A549 (cell line): Measurements from ENCODE around the gene DCK. TPM values are rescaled to one million over a fixed set of nuclear protein-coding genes. Genes with fewer than 3 reads are reported as not detected.

Source experiments
- ATAC-seq, 2 experiments: fragments of 200-7000 bp in 1 of 2; fragments of >200 bp in 1 of 2; cut with Nextera tagmentation in 1 of 2; cut with Tn5 transposase in 1 of 2; 3 replicates each; pipeline versions ENCODE4 v1.8.0 to v1.9.1; 2018 to 2020; ENCODE audit warnings: mild to moderate bottlenecking in 1 of 2, moderate library complexity in 1 of 2
- CTCF ChIA-PET: fragments of 300-600 bp; sonication (Branson Sonifier 250); formaldehyde crosslinking; extraction: SDS; loops from one replicate; lab custom pipeline; 2021; ENCODE audit warnings: antibody characterized with exemption, inconsistent platforms; lab: Yijun Ruan, JAX
- POLR2A ChIA-PET: fragments of 350-600 bp; formaldehyde crosslinking; extraction: SDS; loops from one replicate; lab custom pipeline; 2021; ENCODE audit warnings: antibody characterized with exemption, inconsistent platforms; lab: Yijun Ruan, JAX
- DNase-seq, 2 experiments: peaks; one replicate each; pipeline versions ENCODE4 v3.0.0 to v3.0.0-alpha.2; 2011 to 2016; ENCODE audit warnings: low read depth in 1 of 2, low spot score in 1 of 2
- FAIRE-seq: peaks from 2 replicates; lab custom pipeline; 2011; peaks lifted over from hg19 to GRCh38; lab: Jason Lieb, UNC
- H3K27ac ChIP-seq, 2 experiments: fragments of >200 bp; sonication (Bioruptor Twin); formaldehyde crosslinking; 3 replicates each; pipeline ENCODE4 v1.5.1; 2016 to 2017
- H3K4me1 ChIP-seq: fragments of >200 bp; sonication (Bioruptor Twin); formaldehyde crosslinking; 3 replicates; pipeline ENCODE4 v1.6.1; 2016
- H3K4me2 ChIP-seq: fragments of >200 bp; sonication (Bioruptor Twin); formaldehyde crosslinking; 3 replicates; pipeline ENCODE4 v1.6.1; 2016
- H3K4me3 ChIP-seq: fragments of >200 bp; sonication (Bioruptor Twin); formaldehyde crosslinking; 3 replicates; pipeline ENCODE4 v1.5.1; 2016
- H3K9me3 ChIP-seq: fragments of >200 bp; sonication (Bioruptor Twin); formaldehyde crosslinking; 3 replicates; pipeline ENCODE4 v1.6.1; 2016
- ATOH8 ChIP-seq: fragments of 250-450 bp; sonication (Bioruptor Pico); IDR thresholded peaks from 2 replicates; pipeline ENCODE4 v1.5.0; 2020; ENCODE audit warnings: low read depth, mild to moderate bottlenecking, moderate library complexity
- CBX8 ChIP-seq: fragments of 200-600 bp; sonication (generic); IDR thresholded peaks from 2 replicates; pipeline ENCODE4 v1.6.1; 2016
- CEBPB ChIP-seq, 2 experiments: fragments of >200 bp in 1 of 2; sonication (Bioruptor Twin) in 1 of 2; formaldehyde crosslinking in 1 of 2; IDR thresholded peaks; 2 replicates each; pipeline ENCODE4 v1.6.1; 2012 to 2016
- CHD2 ChIP-seq: fragments of 150-350 bp; IDR thresholded peaks from 2 replicates; pipeline ENCODE4 v1.6.1; 2014; ENCODE audit warnings: low read length; ENCODE audit not compliant: partially characterized antibody
- EHMT2 ChIP-seq: fragments of 200-600 bp; sonication (generic); IDR thresholded peaks from 2 replicates; pipeline ENCODE4 v1.6.1; 2016; ENCODE audit warnings: antibody characterized with exemption, low read depth, mild to moderate bottlenecking, moderate library complexity
- ELK1 ChIP-seq: fragments of 150-350 bp; IDR thresholded peaks from 2 replicates; pipeline ENCODE4 v1.6.1; 2014; ENCODE audit warnings: low read depth, mild to moderate bottlenecking, low read length
- EP300 ChIP-seq, 2 experiments: fragments of >200 bp; sonication (Bioruptor Twin); formaldehyde crosslinking; IDR thresholded peaks; 2 replicates in 1 of 2; 3 replicates in 1 of 2; pipeline ENCODE4 v1.6.1; 2016 to 2017
- FOSL2 ChIP-seq, 2 experiments: fragments of 450-650 bp in 1 of 2; fragments of >200 bp in 1 of 2; sonication (Bioruptor Twin) in 1 of 2; formaldehyde crosslinking; IDR thresholded peaks; 2 replicates each; pipeline versions ENCODE4 v1.5.0 to v1.6.1; 2016 to 2020; ENCODE audit warnings: mild to moderate bottlenecking in 1 of 2, moderate library complexity in 1 of 2
- GATA3 ChIP-seq: IDR thresholded peaks from 2 replicates; pipeline ENCODE4 v1.6.1; 2012; ENCODE audit warnings: borderline replicate concordance
- HOXA7 ChIP-seq: fragments of 250-450 bp; sonication (Bioruptor Pico); IDR thresholded peaks from 2 replicates; pipeline ENCODE4 v1.5.0; 2020; ENCODE audit warnings: mild to moderate bottlenecking, moderate library complexity
- KDM5A ChIP-seq: fragments of 200-600 bp; sonication (generic); IDR thresholded peaks from 2 replicates; pipeline ENCODE4 v1.6.1; 2016; ENCODE audit warnings: antibody characterized with exemption, mild to moderate bottlenecking
- NPAS2 ChIP-seq: fragments of 250-450 bp; sonication (Bioruptor Pico); IDR thresholded peaks from 2 replicates; pipeline ENCODE4 v1.8.0; 2022; ENCODE audit warnings: mild to moderate bottlenecking, moderate library complexity, borderline replicate concordance
- PHF8 ChIP-seq: fragments of 200-600 bp; sonication (generic); IDR thresholded peaks from 2 replicates; pipeline ENCODE4 v1.6.1; 2016; ENCODE audit warnings: low read depth, mild to moderate bottlenecking, antibody characterized with exemption, moderate library complexity, borderline replicate concordance
- RAD21 ChIP-seq, 2 experiments: fragments of >200 bp in 1 of 2; sonication (Bioruptor Twin) in 1 of 2; formaldehyde crosslinking in 1 of 2; IDR thresholded peaks in 1 of 2; conservative IDR thresholded peaks in 1 of 2; 2 replicates in 1 of 2; 3 replicates in 1 of 2; pipeline ENCODE4 v1.6.1; 2012 to 2018; ENCODE audit warnings: inconsistent platforms in 1 of 2
- RARB ChIP-seq: fragments of 250-450 bp; sonication (Bioruptor Pico); IDR thresholded peaks from 2 replicates; pipeline ENCODE4 v1.8.0; 2021; ENCODE audit warnings: mild to moderate bottlenecking, moderate library complexity
- RCOR1 ChIP-seq: fragments of 150-350 bp; IDR thresholded peaks from 2 replicates; pipeline ENCODE4 v1.6.1; 2014; ENCODE audit warnings: antibody characterized with exemption, low read length, low read depth
- SMC3 ChIP-seq: fragments of >200 bp; sonication (Bioruptor Twin); formaldehyde crosslinking; IDR thresholded peaks from 3 replicates; pipeline ENCODE4 v1.6.1; 2018; ENCODE audit warnings: inconsistent platforms
- WGBS: methylation state at CpG from one replicate; pipeline ENCODE4 v1.1.6; 2017; ENCODE audit errors: missing lambda C conversion rate; 5-methylcytosine and 5-hydroxymethylcytosine counted together
- polyA plus RNA-seq, 4 experiments: library from polyadenylated mRNA; depleted of rRNA in 3 of 4; stranded (reverse); fragments of >200 nt; fragmentation: RNase III in 1 of 4; extraction: RNeasy Plus Mini Kit Qiagen cat#74134 plus additional on column Dnase treatment in 1 of 4; gene quantifications; 2 replicates in 3 of 4; 3 replicates in 1 of 4; pipeline ENCODE4 v1.2.3, GENCODE V29; 2011 to 2017
- TF ChIP-seq, protein P1 (sequence below): IDR thresholded peaks from 2 replicates; pipeline ENCODE4 v1.6.1; 2012

DCK gene
- polyA plus RNA-seq, 2 of the 4 experiments (the other 2 are of a cell fraction), result 20.0 to 20.6 TPM

DNA sequence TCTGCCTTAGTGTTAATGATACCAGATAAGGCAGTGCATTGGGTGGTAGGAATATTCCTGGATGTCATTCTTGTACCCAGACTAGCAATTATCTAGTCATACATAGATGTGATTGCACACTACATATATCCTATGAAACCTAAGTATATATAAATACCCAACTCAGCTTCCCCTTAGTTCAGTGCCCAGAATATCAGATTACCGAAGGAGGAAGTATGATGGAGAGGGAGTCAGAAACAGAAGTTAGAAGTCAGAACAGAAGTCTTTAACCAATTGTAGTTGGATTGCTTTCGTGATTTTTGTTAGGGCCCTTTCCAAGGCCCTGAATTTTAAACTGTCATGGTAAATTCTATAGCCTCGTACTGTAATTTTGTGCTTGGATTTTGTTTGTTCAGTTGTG, 48.4 kb upstream of the DCK start (continued):
- TF ChIP-seq RARB (no peak), KDM5A (no peak)

DNA sequence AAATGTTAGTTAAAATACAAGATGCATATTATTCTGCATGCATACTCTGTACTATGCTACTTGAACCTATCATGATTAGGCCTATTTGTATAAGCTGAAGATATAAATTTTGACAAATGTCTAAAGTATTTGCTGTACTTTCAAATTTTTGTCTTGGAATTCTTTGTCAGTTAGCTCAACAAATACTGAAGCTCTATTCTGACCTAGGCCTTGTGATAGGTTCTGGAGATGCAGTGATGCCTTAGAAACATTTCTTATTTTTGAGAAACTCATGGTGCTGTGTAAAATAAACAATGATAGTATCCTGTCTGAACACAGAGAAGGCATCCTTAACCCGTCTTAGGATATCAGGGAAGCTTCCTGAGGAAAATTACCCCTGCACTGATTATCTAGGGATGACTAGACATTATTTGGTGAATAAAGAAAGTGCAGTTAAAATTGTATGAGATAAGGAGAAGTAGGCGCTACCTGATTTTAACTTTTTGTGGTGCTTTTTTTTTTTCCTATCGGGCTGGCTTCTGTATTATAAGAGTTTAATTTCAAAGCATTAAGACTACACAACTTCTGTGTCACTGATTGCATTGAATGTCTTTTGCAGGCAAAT, 47.9 kb upstream of the DCK start:
- TF ChIP-seq NPAS2 (CRISPR knock-in tag), result no peak
- TF ChIP-seq PHF8, result no peak
- no peak for TF ChIP-seq ELK1
- TF ChIP-seq ATOH8 (CRISPR knock-in tag), result no peak
- TF ChIP-seq, protein P1, sequence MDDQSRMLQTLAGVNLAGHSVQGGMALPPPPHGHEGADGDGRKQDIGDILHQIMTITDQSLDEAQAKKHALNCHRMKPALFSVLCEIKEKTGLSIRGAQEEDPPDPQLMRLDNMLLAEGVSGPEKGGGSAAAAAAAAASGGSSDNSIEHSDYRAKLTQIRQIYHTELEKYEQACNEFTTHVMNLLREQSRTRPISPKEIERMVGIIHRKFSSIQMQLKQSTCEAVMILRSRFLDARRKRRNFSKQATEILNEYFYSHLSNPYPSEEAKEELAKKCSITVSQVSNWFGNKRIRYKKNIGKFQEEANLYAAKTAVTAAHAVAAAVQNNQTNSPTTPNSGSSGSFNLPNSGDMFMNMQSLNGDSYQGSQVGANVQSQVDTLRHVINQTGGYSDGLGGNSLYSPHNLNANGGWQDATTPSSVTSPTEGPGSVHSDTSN, result no peak
- TF ChIP-seq CEBPB (IDR thresholded peaks at IDR 0.05), result no peak
- TF ChIP-seq EHMT2, result no peak
- H3K4me1 ChIP-seq, result peaks cover 5% of the 10 kb centered on the region; the same call in 1 of the 3 replicates
- POLR2A ChIA-PET, result interaction anchor here (1.0 kb wide), 1 partner anchor 44 kb away, joined by 3 read pairs; the partner anchor contains the start of gene MOB1B
- no peak for ATAC-seq
- H3K4me3 ChIP-seq, result no peak overlapping the region
- CTCF ChIA-PET, result no interaction called here
- no peak for FAIRE-seq
- H3K27ac ChIP-seq, result no peak overlapping the region
- no peak overlapping the region for H3K4me2 ChIP-seq
- no peaks in the 10 kb centered on the region for H3K9me3 ChIP-seq
- DNase-seq, result no peak
- WGBS, result 89% methylated on average over 3 of the region's 3 CpGs

GRCh38 chr4:70946939-70947338, 46.5 kb upstream of the DCK start:
- DNase-seq (no peak), ATAC-seq (no peak), FAIRE-seq (no peak)
- TF ChIP-seq FOSL2 (IDR thresholded peaks at IDR 0.05) (no peak), FOSL2 (CRISPR knock-in tag; IDR thresholded peaks at IDR 0.05) (no peak), RARB (no peak), SMC3 (no peak), CHD2 (no peak), RAD21 (conservative IDR thresholded peaks at IDR 0.05 in 1 of 2, IDR thresholded peaks at IDR 0.05 in 1 of 2) (no peak), EP300 (IDR thresholded peaks at IDR 0.05) (no peak), RCOR1 (no peak), CBX8 (no peak), GATA3 (no peak), CEBPB (IDR thresholded peaks at IDR 0.05) (no peak), HOXA7 (no peak)
- no peak overlapping the region for H3K27ac ChIP-seq
- ChIA-PET POLR2A (no interaction called here), CTCF (no interaction called here)
- H3K9me3 ChIP-seq, result no peaks in the 10 kb centered on the region
- H3K4me2 ChIP-seq, result no peak overlapping the region
- no peak overlapping the region for H3K4me3 ChIP-seq
- H3K4me1 ChIP-seq, result peaks cover 5% of the 10 kb centered on the region; the same call in 1 of the 3 replicates
- 94% methylated on average over 4 of the region's 4 CpGs for WGBS
